CD4-positive, alpha-beta T cell (primary cell): Measurements from ENCODE around the gene SOX13. TPM values are rescaled to one million over a fixed set of nuclear protein-coding genes. Genes with fewer than 3 reads are reported as not detected.

Source experiments
- ATAC-seq: fragments of 200-7000 bp; cut with Tn5 transposase; one replicate; pipeline ENCODE4 v1.10.0; 2022; ENCODE audit warnings: mild to moderate bottlenecking; ENCODE audit not compliant: poor library complexity
- CTCF ChIA-PET: fragments of 350-600 bp; sonication (Branson Sonifier 250); formaldehyde crosslinking; loops from one replicate; lab custom pipeline; 2021; ENCODE audit warnings: antibody characterized with exemption, inconsistent platforms; lab: Charles Lee
- POLR2A ChIA-PET: fragments of 350-600 bp; sonication (Branson Sonifier 250); formaldehyde crosslinking; loops from one replicate; lab custom pipeline; 2021; ENCODE audit warnings: antibody characterized with exemption, inconsistent platforms; lab: Charles Lee
- DNase-seq, 14 experiments: peaks; one replicate each; pipeline ENCODE4 v3.0.0-alpha.2; 2013 to 2020; ENCODE audit warnings: mixed read lengths in 2 of 14
- H3K27ac ChIP-seq, 2 donors: one replicate each; pipeline versions ENCODE4 v1.5.1 to v1.7.0; 2013; ENCODE audit warnings: low read length in 2 of 2, low read depth in 1 of 2, mild to moderate bottlenecking in 1 of 2
- H3K27me3 ChIP-seq, 2 experiments: 1 replicate in 1 of 2; 2 replicates in 1 of 2; pipeline versions ENCODE4 v1.6.1 to v1.7.0; 2013; ENCODE audit warnings: low read length in 2 of 2, control low read depth in 1 of 2, mild to moderate bottlenecking in 1 of 2, moderate library complexity in 1 of 2; ENCODE audit not compliant: insufficient read depth in 2 of 2, control insufficient read depth in 1 of 2
- H3K36me3 ChIP-seq: one replicate; pipeline ENCODE4 v1.6.1; 2013; ENCODE audit warnings: low read length, control low read depth; ENCODE audit not compliant: insufficient read depth
- H3K4me1 ChIP-seq: one replicate; pipeline ENCODE4 v1.6.1; 2013; ENCODE audit warnings: low read length, control low read depth; ENCODE audit not compliant: insufficient read depth
- H3K4me3 ChIP-seq: one replicate; pipeline ENCODE4 v1.5.1; 2013; ENCODE audit warnings: mild to moderate bottlenecking, low read length, moderate library complexity
- H3K9me3 ChIP-seq, 2 experiments: 1 replicate in 1 of 2; 2 replicates in 1 of 2; pipeline versions ENCODE4 v1.6.1 to v1.7.0; 2013; ENCODE audit warnings: low read length in 2 of 2, mild to moderate bottlenecking in 2 of 2, control low read depth in 1 of 2, moderate library complexity in 1 of 2; ENCODE audit not compliant: control insufficient read depth in 1 of 2, insufficient read depth in 1 of 2
- H3K27ac Mint-ChIP-seq: one replicate; pipeline ENCODE4 v1.8.0; 2020; ENCODE audit warnings: mixed read lengths
- H3K27me3 Mint-ChIP-seq: one replicate; pipeline ENCODE4 v1.8.0; 2021; ENCODE audit warnings: mixed read lengths
- H3K36me3 Mint-ChIP-seq: one replicate; pipeline ENCODE4 v1.8.0; 2021; ENCODE audit warnings: low read depth, mixed read lengths
- H3K4me1 Mint-ChIP-seq: one replicate; pipeline ENCODE4 v1.8.0; 2021; ENCODE audit warnings: low read depth, mixed read lengths
- H3K4me3 Mint-ChIP-seq: one replicate; pipeline ENCODE4 v1.8.0; 2020; ENCODE audit warnings: mild to moderate bottlenecking, mixed read lengths
- H3K9me3 Mint-ChIP-seq: one replicate; pipeline ENCODE4 v1.8.0; 2020; ENCODE audit warnings: mixed read lengths
- intact Hi-C, 2 experiments: fragments of 100-400 bp; cut with DNase I in 1 of 2; cut with micrococcal nuclease in 1 of 2; formaldehyde crosslinking; loops; one replicate each; pipeline versions ENCODE4 v1.15.1 to v1.9.0; 2023 to 2025; cut with DNase I, micrococcal nuclease
- total RNA-seq, 174 experiments: library from RNA in 2 of 174; stranded (reverse) in 2 of 174; gene quantifications; one replicate each; pipeline ENCODE4 v1.2.3 and lab custom pipeline; 2021 to 2026
- TF ChIP-seq, protein P1 (sequence below): fragments of 200-600 bp; IDR thresholded peaks from one replicate; pipeline ENCODE4 v1.8.0; 2022; ENCODE audit warnings: antibody characterized with exemption, mild to moderate bottlenecking

The SOX13 gene
- total RNA-seq, 2 experiments from 2014 or later: 1.8 to 1.9 TPM

DNA sequence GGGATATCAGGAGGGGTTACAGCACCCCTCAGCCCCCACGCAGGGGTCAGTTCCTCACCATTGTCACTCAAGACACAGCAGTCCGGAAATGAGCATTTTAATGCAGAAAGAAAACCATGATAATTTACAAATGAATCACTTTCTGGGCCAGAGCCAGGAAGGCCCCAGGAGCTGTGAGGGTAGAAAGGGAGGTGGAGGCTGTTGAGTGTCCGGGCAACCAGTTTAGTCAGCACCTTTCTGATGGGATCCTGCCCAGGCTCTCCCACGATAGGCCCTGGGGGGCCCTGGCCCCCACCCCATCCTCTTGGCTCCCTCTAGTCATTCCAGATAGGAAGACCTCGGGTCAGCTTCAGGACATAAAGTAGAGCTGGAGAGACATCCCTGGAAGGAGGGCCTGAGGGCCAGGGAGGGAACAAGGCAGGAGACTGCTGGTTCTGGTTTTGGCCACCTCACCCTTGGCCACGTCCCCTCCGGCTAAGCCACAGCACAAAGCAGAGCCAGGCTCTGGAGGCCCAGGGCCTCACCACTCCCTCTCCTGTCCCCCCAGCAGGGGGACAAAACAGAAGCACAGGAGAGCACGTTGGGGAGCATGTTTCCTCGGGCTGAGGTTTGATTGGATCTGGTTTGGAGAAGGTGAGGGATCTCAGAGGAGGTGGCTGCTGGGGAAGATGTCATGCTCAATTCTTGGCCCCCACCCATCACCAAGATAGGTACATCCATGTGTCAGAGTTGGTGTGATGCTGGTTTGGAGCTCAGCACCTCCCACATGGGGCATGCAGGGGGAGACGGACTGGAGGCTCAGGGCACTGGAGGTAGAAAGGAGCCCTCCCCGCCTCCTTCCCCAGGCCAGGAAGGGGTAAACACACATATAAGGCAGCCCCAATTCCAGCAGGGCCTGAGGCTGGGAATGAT, 58.3 kb downstream of the SOX13 start:
- H3K4me3 ChIP-seq: no peak overlapping the region
- Mint-ChIP-seq H3K4me3 (no peak overlapping the region), H3K27ac (no peak overlapping the region), H3K27me3 (no peaks in the 10 kb centered on the region), H3K4me1 (peaks cover 9% of the 10 kb centered on the region), H3K9me3 (no peaks in the 10 kb centered on the region), H3K36me3 (no peaks in the 10 kb centered on the region)
- TF ChIP-seq, protein P1, sequence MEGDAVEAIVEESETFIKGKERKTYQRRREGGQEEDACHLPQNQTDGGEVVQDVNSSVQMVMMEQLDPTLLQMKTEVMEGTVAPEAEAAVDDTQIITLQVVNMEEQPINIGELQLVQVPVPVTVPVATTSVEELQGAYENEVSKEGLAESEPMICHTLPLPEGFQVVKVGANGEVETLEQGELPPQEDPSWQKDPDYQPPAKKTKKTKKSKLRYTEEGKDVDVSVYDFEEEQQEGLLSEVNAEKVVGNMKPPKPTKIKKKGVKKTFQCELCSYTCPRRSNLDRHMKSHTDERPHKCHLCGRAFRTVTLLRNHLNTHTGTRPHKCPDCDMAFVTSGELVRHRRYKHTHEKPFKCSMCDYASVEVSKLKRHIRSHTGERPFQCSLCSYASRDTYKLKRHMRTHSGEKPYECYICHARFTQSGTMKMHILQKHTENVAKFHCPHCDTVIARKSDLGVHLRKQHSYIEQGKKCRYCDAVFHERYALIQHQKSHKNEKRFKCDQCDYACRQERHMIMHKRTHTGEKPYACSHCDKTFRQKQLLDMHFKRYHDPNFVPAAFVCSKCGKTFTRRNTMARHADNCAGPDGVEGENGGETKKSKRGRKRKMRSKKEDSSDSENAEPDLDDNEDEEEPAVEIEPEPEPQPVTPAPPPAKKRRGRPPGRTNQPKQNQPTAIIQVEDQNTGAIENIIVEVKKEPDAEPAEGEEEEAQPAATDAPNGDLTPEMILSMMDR: no peak
- H3K4me1 ChIP-seq: peaks cover 11% of the 10 kb centered on the region
- H3K27ac ChIP-seq: no peak overlapping the region
- POLR2A ChIA-PET: no interaction called here
- no peaks in the 10 kb centered on the region for H3K27me3 ChIP-seq
- H3K9me3 ChIP-seq: no peaks in the 10 kb centered on the region
- intact Hi-C loops: loop anchor here in 1 of 2 experiments (1.0 kb wide), 1 partner anchor 265 kb away; no protein-coding TSS in a partner anchor
- ATAC-seq (no peak), DNase-seq (no peak)
- no peaks in the 10 kb centered on the region for H3K36me3 ChIP-seq
- CTCF ChIA-PET: no interaction called here

DNA sequence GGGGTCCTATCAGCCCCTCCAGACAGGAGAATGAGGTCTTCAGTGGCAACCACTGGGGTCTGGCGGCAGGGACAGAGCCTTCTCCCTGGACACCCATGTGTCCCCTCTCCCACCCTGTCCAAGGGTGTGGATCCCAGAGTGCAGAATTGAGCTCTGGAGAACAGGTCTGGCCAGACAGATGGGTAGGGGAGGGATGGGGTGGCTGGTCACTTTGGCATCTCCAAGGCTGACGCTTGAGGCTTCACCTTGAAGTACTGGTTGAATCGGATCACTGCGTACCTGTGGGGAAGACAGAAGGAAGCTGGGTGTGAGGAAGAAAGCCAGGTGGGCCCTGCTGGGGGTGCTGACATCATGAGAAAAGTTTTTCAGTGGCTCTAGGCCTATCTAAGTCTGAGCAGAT, 59.1 kb downstream of the SOX13 start:
- DNase-seq: no peak
- Mint-ChIP-seq H3K36me3 (no peaks in the 10 kb centered on the region), H3K4me1 (peaks cover 9% of the 10 kb centered on the region), H3K9me3 (no peaks in the 10 kb centered on the region), H3K4me3 (no peak overlapping the region), H3K27ac (no peak overlapping the region), H3K27me3 (no peaks in the 10 kb centered on the region)
- no peaks in the 10 kb centered on the region for H3K27me3 ChIP-seq
- POLR2A ChIA-PET: no interaction called here
- no peak overlapping the region for H3K4me3 ChIP-seq
- intact Hi-C loops: loop anchor here in 1 of 2 experiments (1.0 kb wide), 1 partner anchor 266 kb away; no protein-coding TSS in a partner anchor
- H3K4me1 ChIP-seq: peaks cover 11% of the 10 kb centered on the region
- ATAC-seq: no peak
- CTCF ChIA-PET: no interaction called here
- no peaks in the 10 kb centered on the region for H3K36me3 ChIP-seq
- TF ChIP-seq, protein P1: no peak
- no peak overlapping the region for H3K27ac ChIP-seq
- no peaks in the 10 kb centered on the region for H3K9me3 ChIP-seq

DNA sequence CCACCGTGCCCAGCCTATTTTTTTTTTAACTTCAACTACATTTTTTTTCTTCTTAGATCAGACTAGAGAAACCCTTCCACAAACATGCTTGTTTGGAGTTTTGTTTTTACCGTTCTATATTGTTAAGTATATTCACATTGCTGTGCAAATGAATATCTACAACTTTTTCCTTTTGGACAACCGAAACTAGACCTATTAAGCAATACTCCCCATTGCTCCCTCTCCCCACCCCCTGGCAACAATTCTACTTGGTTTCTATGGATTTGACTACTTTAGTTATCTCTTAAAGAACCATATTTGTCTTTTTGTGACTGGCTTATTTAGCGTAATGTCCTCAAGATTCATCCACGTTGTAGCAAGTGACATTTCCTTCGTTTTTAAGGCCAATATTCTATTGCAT, 59.8 kb downstream of the SOX13 start:
- no peaks in the 10 kb centered on the region for H3K36me3 Mint-ChIP-seq
- TF ChIP-seq, protein P1: no peak
- intact Hi-C loops: no loop called here
- no peaks in the 10 kb centered on the region for H3K27me3 Mint-ChIP-seq
- peaks cover 9% of the 10 kb centered on the region for H3K4me1 Mint-ChIP-seq
- Histone ChIP-seq H3K36me3 (no peaks in the 10 kb centered on the region), H3K27me3 (no peaks in the 10 kb centered on the region), H3K27ac (no peak overlapping the region), H3K4me3 (no peak overlapping the region), H3K9me3 (no peaks in the 10 kb centered on the region), H3K4me1 (peaks cover 11% of the 10 kb centered on the region)
- no peaks in the 10 kb centered on the region for H3K9me3 Mint-ChIP-seq
- no peak for DNase-seq
- ATAC-seq: no peak
- no peak overlapping the region for H3K27ac Mint-ChIP-seq
- POLR2A ChIA-PET: no interaction called here
- H3K4me3 Mint-ChIP-seq: no peak overlapping the region
- CTCF ChIA-PET: no interaction called here
